GM23338 (cell line): Measurements from ENCODE around the gene ST6GALNAC3. TPM values are rescaled to one million over a fixed set of nuclear protein-coding genes. Genes with fewer than 3 reads are reported as not detected.

Experiments used
- ATAC-seq: fragments of 200-7000 bp; cut with Tn5 transposase; 3 replicates; pipeline ENCODE4 v1.9.1; 2020
- DNase-seq: peaks from one replicate; pipeline ENCODE4 v3.0.0-alpha.2; 2015; ENCODE audit warnings: low spot score
- H2AFZ ChIP-seq: fragments of 200-600 bp; sonication (generic); 2 replicates; pipeline ENCODE4 v1.8.0; 2016; ENCODE audit warnings: antibody characterized with exemption, mild to moderate bottlenecking, moderate library complexity
- H3F3A ChIP-seq: fragments of 200-600 bp; sonication (generic); replicated peaks from 2 replicates; pipeline ENCODE4 v1.8.0; 2017; ENCODE audit warnings: antibody characterized with exemption, mixed run types, low read depth
- H3K27ac ChIP-seq: fragments of 200-600 bp; sonication (generic); 2 replicates; pipeline ENCODE4 v1.6.1; 2016; ENCODE audit warnings: low read depth
- H3K27me3 ChIP-seq: fragments of 200-600 bp; sonication (generic); 2 replicates; pipeline ENCODE4 v1.8.0; 2016; ENCODE audit warnings: mild to moderate bottlenecking, mixed run types, moderate library complexity; ENCODE audit not compliant: insufficient read depth
- H3K36me3 ChIP-seq: fragments of 200-600 bp; sonication (generic); 2 replicates; pipeline ENCODE4 v1.8.0; 2016; ENCODE audit warnings: mild to moderate bottlenecking; ENCODE audit not compliant: insufficient read depth
- H3K4me1 ChIP-seq: fragments of 200-600 bp; sonication (generic); 2 replicates; pipeline ENCODE4 v1.8.0; 2016; ENCODE audit warnings: mild to moderate bottlenecking, moderate library complexity; ENCODE audit not compliant: insufficient read depth
- H3K4me2 ChIP-seq: fragments of 200-600 bp; sonication (generic); 2 replicates; pipeline ENCODE4 v1.7.1; 2017; ENCODE audit warnings: mixed run types
- H3K4me3 ChIP-seq: fragments of 200-600 bp; sonication (generic); 2 replicates; pipeline ENCODE4 v1.6.1; 2016; ENCODE audit warnings: mixed run types
- H3K79me2 ChIP-seq: fragments of 200-600 bp; sonication (generic); replicated peaks from 2 replicates; pipeline ENCODE4 v1.8.0; 2017; ENCODE audit warnings: mild to moderate bottlenecking; ENCODE audit not compliant: insufficient read depth
- H3K9me2 ChIP-seq: fragments of 200-600 bp; sonication (generic); 2 replicates; pipeline ENCODE4 v1.8.0; 2017; ENCODE audit not compliant: insufficient read depth
- H4K20me1 ChIP-seq: fragments of 200-600 bp; sonication (generic); replicated peaks from 2 replicates; pipeline ENCODE4 v1.8.0; 2017; ENCODE audit warnings: mild to moderate bottlenecking; ENCODE audit not compliant: insufficient read depth
- H3K27ac Mint-ChIP-seq: 2 replicates; pipeline ENCODE4 v1.8.0; 2020; ENCODE audit warnings: inconsistent platforms, mild to moderate bottlenecking, moderate library complexity, mixed read lengths
- H3K27me3 Mint-ChIP-seq: 3 replicates; pipeline ENCODE4 v1.8.0; 2022; ENCODE audit warnings: low read depth, mild to moderate bottlenecking, moderate library complexity, mixed read lengths, inconsistent platforms; ENCODE audit not compliant: insufficient read depth, poor library complexity
- H3K36me3 Mint-ChIP-seq: 3 replicates; pipeline ENCODE4 v1.8.0; 2021; ENCODE audit warnings: low read depth, mild to moderate bottlenecking, inconsistent platforms, moderate library complexity, mixed read lengths
- H3K4me1 Mint-ChIP-seq: 3 replicates; pipeline ENCODE4 v1.8.0; 2020; ENCODE audit warnings: mild to moderate bottlenecking, inconsistent platforms, mixed read lengths
- H3K4me3 Mint-ChIP-seq: 3 replicates; pipeline ENCODE4 v1.8.0; 2021; ENCODE audit warnings: moderate library complexity, mild to moderate bottlenecking, inconsistent platforms, mixed read lengths
- H3K9me3 Mint-ChIP-seq: 3 replicates; pipeline ENCODE4 v1.8.0; 2020; ENCODE audit warnings: moderate library complexity, mild to moderate bottlenecking, inconsistent platforms, mixed read lengths
- CREB1 ChIP-seq: fragments of 250-450 bp; sonication (Bioruptor Pico); IDR thresholded peaks from 2 replicates; pipeline ENCODE4 v1.5.0; 2020; ENCODE audit warnings: low read depth, mild to moderate bottlenecking, moderate library complexity
- ETS1 ChIP-seq: IDR thresholded peaks from 2 replicates; pipeline ENCODE4 v1.6.1; 2016; ENCODE audit warnings: antibody characterized with exemption
- EZH2 ChIP-seq: fragments of 200-600 bp; sonication (generic); IDR thresholded peaks from one replicate; pipeline ENCODE4 v1.8.0; 2017; ENCODE audit warnings: antibody characterized with exemption, mild to moderate bottlenecking, low read depth; ENCODE audit not compliant: unreplicated experiment
- EZH2phosphoT487 ChIP-seq: fragments of 200-600 bp; sonication (generic); IDR thresholded peaks from one replicate; pipeline ENCODE4 v1.8.1; 2018; ENCODE audit warnings: antibody characterized with exemption; ENCODE audit not compliant: unreplicated experiment
- JUNB ChIP-seq: IDR thresholded peaks from one replicate; pipeline ENCODE4 v1.6.1; 2016; ENCODE audit warnings: antibody characterized with exemption; ENCODE audit not compliant: unreplicated experiment
- NANOG ChIP-seq: IDR thresholded peaks from 2 replicates; pipeline ENCODE4 v1.6.1; 2016; ENCODE audit warnings: antibody characterized with exemption, borderline replicate concordance
- POLR2AphosphoS5 ChIP-seq: IDR thresholded peaks from 2 replicates; pipeline ENCODE4 v1.6.1; 2016; ENCODE audit warnings: antibody characterized with exemption, low read depth
- REST ChIP-seq: IDR thresholded peaks from one replicate; pipeline ENCODE4 v1.6.1; 2018; ENCODE audit warnings: antibody characterized with exemption; ENCODE audit not compliant: unreplicated experiment
- STAT1 ChIP-seq: IDR thresholded peaks from one replicate; pipeline ENCODE4 v1.6.1; 2016; ENCODE audit warnings: antibody characterized with exemption; ENCODE audit not compliant: unreplicated experiment
- ZNF114 ChIP-seq: fragments of 250-450 bp; sonication (Bioruptor Pico); IDR thresholded peaks from 2 replicates; pipeline ENCODE4 v1.5.0; 2020; ENCODE audit warnings: mild to moderate bottlenecking, moderate library complexity
- ZNF331 ChIP-seq: fragments of 250-450 bp; sonication (Bioruptor Pico); IDR thresholded peaks from 2 replicates; pipeline ENCODE4 v1.5.0; 2020; ENCODE audit warnings: low read depth, mild to moderate bottlenecking, moderate library complexity
- polyA plus RNA-seq: library from polyadenylated mRNA; unstranded; fragments of >200 nt; fragmentation: Nextera tagmentation; extraction: Ambion mirVana; gene quantifications from 2 replicates; pipeline ENCODE4 v1.2.1, GENCODE V29; 2016
- total RNA-seq: library from RNA; depleted of rRNA; stranded (reverse); fragments of >200 nt; shearing (Covaris generic); gene quantifications from 2 replicates; pipeline ENCODE4 v1.2.3, GENCODE V29; 2014
- TF ChIP-seq, protein P1 (sequence below), 2 experiments: fragments of 200-600 bp in 1 of 2; sonication (generic) in 1 of 2; conservative IDR thresholded peaks; 2 replicates each; pipeline versions ENCODE4 v1.5.1 to v1.6.1; 2016 to 2017; ENCODE audit warnings: antibody characterized with exemption in 2 of 2, low read depth in 2 of 2, mild to moderate bottlenecking in 2 of 2, moderate library complexity in 1 of 2
- TF ChIP-seq, protein P2 (sequence below): fragments of 250-450 bp; sonication (Bioruptor Pico); IDR thresholded peaks from 2 replicates; pipeline ENCODE4 v1.5.0; 2020; ENCODE audit warnings: mild to moderate bottlenecking, moderate library complexity

Gene ST6GALNAC3
- total and polyA plus RNA-seq, 2 experiments from 2014 or later = 4.7 to 11.6 TPM

GRCh38 chr1:76622774-76623528 is 548.4 kb downstream of the ST6GALNAC3 start:
- Histone ChIP-seq H3F3A (no peaks in the 10 kb centered on the region), H2AFZ (no peak overlapping the region), H3K27me3 (no peaks in the 10 kb centered on the region), H3K36me3 (no peaks in the 10 kb centered on the region), H3K4me3 (no peak overlapping the region), H3K4me1 (no peaks in the 10 kb centered on the region), H4K20me1 (no peaks in the 10 kb centered on the region), H3K4me2 (no peak overlapping the region), H3K9me2 (no peaks in the 10 kb centered on the region), H3K79me2 (no peaks in the 10 kb centered on the region), H3K27ac (no peak overlapping the region)
- no peak for DNase-seq
- TF ChIP-seq EZH2 = no peak
- TF ChIP-seq POLR2AphosphoS5 = no peak
- no peak for TF ChIP-seq CREB1 (CRISPR knock-in tag)
- TF ChIP-seq ZNF331 = no peak
- TF ChIP-seq, protein P1, sequence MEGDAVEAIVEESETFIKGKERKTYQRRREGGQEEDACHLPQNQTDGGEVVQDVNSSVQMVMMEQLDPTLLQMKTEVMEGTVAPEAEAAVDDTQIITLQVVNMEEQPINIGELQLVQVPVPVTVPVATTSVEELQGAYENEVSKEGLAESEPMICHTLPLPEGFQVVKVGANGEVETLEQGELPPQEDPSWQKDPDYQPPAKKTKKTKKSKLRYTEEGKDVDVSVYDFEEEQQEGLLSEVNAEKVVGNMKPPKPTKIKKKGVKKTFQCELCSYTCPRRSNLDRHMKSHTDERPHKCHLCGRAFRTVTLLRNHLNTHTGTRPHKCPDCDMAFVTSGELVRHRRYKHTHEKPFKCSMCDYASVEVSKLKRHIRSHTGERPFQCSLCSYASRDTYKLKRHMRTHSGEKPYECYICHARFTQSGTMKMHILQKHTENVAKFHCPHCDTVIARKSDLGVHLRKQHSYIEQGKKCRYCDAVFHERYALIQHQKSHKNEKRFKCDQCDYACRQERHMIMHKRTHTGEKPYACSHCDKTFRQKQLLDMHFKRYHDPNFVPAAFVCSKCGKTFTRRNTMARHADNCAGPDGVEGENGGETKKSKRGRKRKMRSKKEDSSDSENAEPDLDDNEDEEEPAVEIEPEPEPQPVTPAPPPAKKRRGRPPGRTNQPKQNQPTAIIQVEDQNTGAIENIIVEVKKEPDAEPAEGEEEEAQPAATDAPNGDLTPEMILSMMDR (conservative IDR thresholded peaks at IDR 0.05; ENCODE audit: low read depth in 2 of 2) = no peak
- no peak for TF ChIP-seq JUNB
- no peak for TF ChIP-seq NANOG
- TF ChIP-seq EZH2phosphoT487 = no peak
- TF ChIP-seq ETS1 = no peak
- TF ChIP-seq, protein P2, sequence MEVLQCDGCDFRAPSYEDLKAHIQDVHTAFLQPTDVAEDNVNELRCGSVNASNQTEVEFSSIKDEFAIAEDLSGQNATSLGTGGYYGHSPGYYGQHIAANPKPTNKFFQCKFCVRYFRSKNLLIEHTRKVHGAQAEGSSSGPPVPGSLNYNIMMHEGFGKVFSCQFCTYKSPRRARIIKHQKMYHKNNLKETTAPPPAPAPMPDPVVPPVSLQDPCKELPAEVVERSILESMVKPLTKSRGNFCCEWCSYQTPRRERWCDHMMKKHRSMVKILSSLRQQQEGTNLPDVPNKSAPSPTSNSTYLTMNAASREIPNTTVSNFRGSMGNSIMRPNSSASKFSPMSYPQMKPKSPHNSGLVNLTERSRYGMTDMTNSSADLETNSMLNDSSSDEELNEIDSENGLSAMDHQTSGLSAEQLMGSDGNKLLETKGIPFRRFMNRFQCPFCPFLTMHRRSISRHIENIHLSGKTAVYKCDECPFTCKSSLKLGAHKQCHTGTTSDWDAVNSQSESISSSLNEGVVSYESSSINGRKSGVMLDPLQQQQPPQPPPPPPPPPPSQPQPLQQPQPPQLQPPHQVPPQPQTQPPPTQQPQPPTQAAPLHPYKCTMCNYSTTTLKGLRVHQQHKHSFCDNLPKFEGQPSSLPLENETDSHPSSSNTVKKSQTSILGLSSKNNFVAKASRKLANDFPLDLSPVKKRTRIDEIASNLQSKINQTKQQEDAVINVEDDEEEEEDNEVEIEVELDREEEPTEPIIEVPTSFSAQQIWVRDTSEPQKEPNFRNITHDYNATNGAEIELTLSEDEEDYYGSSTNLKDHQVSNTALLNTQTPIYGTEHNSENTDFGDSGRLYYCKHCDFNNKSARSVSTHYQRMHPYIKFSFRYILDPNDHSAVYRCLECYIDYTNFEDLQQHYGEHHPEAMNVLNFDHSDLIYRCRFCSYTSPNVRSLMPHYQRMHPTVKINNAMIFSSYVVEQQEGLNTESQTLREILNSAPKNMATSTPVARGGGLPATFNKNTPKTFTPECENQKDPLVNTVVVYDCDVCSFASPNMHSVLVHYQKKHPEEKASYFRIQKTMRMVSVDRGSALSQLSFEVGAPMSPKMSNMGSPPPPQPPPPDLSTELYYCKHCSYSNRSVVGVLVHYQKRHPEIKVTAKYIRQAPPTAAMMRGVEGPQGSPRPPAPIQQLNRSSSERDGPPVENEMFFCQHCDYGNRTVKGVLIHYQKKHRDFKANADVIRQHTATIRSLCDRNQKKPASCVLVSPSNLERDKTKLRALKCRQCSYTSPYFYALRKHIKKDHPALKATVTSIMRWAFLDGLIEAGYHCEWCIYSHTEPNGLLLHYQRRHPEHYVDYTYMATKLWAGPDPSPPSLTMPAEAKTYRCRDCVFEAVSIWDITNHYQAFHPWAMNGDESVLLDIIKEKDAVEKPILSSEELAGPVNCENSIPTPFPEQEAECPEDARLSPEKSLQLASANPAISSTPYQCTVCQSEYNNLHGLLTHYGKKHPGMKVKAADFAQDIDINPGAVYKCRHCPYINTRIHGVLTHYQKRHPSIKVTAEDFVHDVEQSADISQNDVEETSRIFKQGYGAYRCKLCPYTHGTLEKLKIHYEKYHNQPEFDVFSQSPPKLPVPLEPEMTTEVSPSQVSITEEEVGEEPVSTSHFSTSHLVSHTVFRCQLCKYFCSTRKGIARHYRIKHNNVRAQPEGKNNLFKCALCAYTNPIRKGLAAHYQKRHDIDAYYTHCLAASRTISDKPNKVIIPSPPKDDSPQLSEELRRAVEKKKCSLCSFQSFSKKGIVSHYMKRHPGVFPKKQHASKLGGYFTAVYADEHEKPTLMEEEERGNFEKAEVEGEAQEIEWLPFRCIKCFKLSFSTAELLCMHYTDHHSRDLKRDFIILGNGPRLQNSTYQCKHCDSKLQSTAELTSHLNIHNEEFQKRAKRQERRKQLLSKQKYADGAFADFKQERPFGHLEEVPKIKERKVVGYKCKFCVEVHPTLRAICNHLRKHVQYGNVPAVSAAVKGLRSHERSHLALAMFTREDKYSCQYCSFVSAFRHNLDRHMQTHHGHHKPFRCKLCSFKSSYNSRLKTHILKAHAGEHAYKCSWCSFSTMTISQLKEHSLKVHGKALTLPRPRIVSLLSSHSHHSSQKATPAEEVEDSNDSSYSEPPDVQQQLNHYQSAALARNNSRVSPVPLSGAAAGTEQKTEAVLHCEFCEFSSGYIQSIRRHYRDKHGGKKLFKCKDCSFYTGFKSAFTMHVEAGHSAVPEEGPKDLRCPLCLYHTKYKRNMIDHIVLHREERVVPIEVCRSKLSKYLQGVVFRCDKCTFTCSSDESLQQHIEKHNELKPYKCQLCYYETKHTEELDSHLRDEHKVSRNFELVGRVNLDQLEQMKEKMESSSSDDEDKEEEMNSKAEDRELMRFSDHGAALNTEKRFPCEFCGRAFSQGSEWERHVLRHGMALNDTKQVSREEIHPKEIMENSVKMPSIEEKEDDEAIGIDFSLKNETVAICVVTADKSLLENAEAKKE (CRISPR knock-in tag) = no peak
- no peak for TF ChIP-seq STAT1
- no peak for TF ChIP-seq ZNF114
- TF ChIP-seq REST = no peak
- no peaks in the 10 kb centered on the region for H3K36me3 Mint-ChIP-seq
- ATAC-seq = no peak
- H3K4me3 Mint-ChIP-seq = no peak overlapping the region
- H3K9me3 Mint-ChIP-seq = no peaks in the 10 kb centered on the region
- no peak overlapping the region for H3K27ac Mint-ChIP-seq
- peaks cover 12% of the 10 kb centered on the region for H3K4me1 Mint-ChIP-seq
- no peaks in the 10 kb centered on the region for H3K27me3 Mint-ChIP-seq
